Medulla oblongata (tissue), 1 donor: Measurements from ENCODE around the gene CREB3.

Experiments
- DNase-seq: peaks from one replicate; pipeline ENCODE4 v3.0.0-alpha.2; 2015; ENCODE audit errors: extremely low spot score

The CREB3 gene

GRCh38 chr9:35725362-35725761 is 7.1 kb upstream of the CREB3 start:
- DNase-seq = no peak

- DNase-seq = peak; percentile 48
These were observed 5.5 kb upstream of the CREB3 start for GRCh38 chr9:35726931-35727330.

DNA sequence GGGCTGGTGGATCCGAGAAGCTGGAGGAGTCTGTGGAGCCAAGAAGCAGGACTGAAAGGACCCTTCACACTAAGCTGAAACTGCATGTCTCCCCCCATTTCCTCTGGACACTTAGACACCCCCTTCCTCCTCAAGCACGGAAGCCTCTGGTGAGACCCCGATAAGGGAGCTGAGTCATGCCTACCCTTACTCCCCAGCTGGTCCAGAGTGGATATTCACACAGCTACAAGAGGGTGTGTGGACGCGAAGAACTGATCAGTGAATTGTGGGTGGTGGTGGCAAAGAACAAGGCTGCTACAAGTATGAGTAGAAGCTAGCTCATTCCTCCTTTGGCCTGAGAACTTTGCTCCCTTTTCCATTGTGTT is 4.8 kb upstream of the CREB3 start:
- no peak for DNase-seq

DNA sequence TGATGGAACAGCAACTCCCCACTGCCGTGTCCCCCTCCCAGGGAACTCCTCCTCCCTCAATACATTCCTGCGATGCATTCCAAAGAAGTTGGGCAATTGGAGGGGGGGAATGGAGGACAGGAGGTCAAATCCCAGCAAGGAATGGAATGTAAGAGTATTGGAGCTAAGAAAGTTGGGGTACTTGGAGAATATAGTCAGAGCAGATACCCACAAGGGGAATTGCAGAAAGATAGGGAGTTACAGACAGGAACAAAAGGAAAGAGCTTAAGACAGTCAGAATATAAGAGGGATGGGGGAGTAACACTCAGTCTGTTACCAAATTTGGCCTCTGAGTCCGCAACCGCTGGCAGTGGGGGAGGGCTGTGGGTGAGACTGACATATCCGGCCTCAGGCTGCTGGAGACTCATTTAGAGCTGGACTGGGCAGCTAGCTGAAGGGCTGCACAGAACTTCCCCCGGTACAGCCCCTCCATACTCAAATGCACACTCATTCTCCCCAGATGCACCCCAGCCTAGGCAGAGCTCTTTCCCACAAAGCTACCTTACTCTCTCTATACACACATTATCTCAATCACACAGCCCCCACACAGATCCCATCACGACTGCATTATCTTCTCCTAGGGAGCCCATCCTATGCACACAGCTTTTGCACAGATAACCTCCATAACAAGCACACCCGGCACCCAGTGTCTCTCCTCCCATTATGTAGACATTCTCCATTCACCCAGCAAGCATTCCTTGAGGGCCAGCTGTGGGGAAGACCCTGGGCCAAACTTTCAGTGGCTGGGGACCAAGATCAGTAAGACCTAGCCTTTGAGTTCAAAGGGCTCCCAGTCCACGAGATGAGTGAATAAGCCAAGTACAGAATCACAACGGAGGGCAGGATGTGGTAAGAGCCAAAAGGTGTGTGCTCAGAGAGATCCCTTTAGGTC is 4.2 kb upstream of the CREB3 start:
- peak; percentile 67 for DNase-seq

- DNase-seq = no peak
These were observed 3.4 kb upstream of the CREB3 start for GRCh38 chr9:35729101-35729500.

DNA sequence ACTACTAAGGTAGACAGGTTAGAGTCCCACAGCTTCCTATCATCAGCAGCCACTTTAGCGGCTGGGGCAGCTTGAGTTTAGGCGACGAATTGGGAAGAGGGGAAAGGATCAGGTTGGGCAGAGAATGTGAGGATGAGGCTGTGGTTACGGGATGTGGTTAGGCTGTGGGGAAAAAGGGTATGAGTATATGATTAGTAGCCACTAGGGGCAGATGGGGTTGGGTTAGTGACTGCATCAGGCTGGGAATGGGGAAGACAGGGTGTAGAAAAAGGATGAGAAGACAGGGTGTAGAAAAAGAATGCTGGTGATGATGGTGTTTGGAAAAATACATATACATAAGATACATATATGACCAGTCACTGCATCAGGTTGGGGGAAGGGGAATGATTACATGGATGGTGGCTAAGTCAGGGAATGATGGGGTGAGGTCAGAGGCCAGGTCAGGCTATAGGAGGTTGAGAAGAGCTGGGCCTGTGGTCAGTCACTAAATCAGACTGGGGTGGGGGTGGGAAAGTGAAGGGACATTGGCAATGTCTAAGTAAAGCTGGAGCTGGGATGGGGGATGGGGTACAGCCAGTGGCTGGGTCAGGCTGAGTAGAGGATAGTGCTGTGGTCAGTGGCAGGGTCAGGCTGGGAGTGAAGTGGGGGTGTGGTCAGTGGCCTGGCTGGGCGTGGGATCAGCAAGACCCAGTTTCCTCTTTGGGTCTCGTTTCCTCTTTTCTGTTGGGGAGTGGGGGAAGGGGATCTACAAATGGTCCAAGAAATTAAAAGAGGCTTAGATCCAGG is 2.6 kb upstream of the CREB3 start:
- peak; percentile 68 for DNase-seq

- no peak for DNase-seq
These were observed 2.0 kb upstream of the CREB3 start for GRCh38 chr9:35730486-35730854.

DNA sequence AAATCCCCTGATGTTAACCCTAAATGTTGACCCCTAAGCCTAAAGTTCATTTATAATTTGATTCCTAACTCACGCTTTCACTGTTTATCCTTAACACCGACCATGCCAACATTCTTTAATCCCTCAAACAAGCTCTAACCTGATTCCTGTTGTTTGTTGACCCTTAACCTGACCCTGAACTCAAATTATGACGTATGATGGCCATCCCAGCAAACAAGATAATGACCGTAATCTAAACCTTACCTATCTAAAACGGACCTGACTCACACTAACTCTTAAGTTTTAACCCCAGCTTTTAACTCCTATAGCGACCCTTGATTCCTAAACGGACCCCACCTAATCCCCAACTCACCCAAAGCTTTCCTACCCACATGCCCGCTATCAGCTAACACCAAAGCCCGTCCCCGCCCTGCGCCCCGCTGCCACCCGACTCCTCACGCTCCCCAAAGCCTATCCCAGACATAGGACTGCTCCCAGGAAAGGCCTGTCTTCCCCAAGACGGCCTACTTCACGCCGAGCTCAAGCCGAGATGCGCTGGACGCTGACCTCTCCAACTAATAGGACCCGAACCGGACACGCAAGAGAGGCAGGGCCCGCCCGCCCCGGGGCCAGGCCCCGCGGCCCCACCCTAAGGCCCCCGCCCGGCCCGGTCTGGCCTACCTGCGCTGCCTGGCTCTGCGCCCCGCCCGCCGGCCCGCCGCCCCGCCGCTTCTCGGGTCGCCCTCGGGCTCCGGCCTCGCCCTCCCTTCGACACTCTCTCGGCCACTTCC is 866 bp upstream of the CREB3 start:
- DNase-seq = no peak

DNA sequence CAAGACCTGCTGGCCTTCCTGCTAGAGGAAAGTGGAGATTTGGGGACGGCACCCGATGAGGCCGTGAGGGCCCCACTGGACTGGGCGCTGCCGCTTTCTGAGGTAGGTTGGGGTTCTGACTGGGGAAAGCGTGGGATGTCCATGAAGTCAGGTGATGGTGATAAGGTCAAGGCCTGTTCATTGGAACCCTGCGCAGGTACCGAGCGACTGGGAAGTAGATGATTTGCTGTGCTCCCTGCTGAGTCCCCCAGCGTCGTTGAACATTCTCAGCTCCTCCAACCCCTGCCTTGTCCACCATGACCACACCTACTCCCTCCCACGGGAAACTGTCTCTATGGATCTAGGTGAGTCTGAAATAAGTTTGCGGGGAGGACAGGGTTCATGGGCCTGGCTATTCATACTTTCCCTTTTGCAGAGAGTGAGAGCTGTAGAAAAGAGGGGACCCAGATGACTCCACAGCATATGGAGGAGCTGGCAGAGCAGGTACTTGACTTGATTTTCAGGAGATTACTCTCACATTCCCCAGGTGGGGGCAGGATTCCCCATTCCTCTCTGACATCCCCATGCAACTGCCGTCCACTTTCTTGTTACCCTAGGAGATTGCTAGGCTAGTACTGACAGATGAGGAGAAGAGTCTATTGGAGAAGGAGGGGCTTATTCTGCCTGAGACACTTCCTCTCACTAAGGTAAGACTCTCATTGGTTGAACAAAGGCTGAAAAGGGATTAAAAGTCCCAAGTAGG is 505 bp downstream of the CREB3 start:
- DNase-seq = no peak

DNA sequence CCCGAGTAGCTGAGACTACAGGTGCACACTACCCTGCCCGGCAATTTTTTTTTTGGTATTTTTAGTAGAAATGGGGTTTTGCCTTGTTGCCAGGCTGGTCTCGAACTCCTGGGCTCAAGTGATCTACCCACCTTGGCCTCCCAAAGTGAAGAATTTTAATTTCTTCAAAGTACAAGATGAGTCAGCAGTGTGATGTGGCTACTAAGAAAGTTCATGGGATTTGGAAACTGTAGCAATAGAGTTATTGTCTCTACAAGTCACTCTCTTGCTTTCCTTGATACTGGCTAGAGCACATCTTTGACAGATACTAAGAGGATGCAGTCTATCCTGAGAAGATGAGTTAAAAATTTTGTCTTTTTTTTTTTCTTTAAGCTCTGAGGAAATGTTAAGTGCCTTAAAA is 1.6 kb downstream of the CREB3 start:
- DNase-seq = no peak

GRCh38 chr9:35736201-35736633 is 3.8 kb downstream of the CREB3 start:
- DNase-seq = no peak

DNA sequence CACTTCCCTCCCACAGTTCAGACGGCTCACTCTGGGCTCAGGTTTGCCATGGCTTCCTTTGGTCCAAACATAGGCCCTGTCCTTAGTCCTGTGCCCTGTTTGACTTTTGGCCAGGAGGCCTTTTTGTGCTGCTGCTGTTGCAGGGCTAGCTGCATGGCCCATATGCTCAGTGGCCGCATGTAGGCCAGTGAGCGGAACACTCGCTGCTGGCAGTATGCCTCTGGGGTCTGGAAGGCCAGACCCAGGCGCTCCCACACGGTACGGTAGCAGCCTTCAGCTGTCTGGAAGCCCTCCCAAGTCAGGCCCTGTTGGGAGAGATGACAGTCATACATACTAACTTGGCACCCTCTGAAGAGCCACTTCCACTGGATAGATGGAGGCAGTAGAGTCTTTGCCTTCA is 4.7 kb downstream of the CREB3 start:
- no peak for DNase-seq

GRCh38 chr9:35738186-35738585 is 5.7 kb downstream of the CREB3 start:
- DNase-seq = no peak

- DNase-seq = no peak
These were observed 6.5 kb downstream of the CREB3 start for GRCh38 chr9:35738924-35739323.

GRCh38 chr9:35740243-35740642 is 7.8 kb downstream of the CREB3 start:
- DNase-seq = no peak

DNA sequence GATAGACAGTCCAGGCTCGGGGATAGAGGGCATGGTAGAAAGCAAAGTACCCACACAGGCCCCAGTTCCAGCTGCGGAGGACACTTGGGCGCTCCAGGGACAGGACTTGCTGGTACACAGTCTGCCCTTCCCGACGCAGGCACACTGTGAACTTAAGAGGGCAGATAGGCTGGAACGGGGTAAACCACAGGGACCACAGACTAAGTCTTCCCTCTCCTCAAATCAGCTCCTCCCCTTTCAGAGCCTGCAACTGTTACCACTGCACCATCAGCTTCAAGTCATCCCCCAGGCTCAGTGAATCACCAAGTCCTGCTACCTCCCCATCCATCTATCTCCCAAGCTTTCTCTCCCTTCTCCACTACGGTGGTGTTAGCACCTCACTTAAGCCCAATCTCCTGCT is 9.3 kb downstream of the CREB3 start:
- no peak for DNase-seq

DNA sequence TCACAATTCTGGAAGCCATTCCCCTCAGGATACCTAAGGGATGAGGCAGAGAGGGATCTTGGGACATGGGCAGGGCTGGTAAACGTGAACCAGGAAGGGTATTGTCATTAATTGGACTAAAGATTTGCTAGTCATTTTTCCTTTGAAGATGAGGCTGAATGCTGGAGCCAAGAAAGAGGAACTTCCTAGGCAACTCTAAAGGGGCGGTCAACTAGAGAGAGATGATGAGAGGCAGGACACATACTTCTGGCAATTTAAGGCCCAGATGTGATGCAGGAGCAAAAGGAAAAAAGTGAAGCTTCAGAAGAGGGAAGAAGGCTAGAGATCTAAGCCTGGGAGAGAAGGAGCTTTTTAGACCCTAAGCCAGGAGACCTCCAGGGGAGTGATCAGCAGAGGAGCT is 11.0 kb downstream of the CREB3 start:
- DNase-seq = no peak

- no peak for DNase-seq
These were observed 11.5 kb downstream of the CREB3 start for GRCh38 chr9:35743880-35744518.

- DNase-seq = no peak
These were observed 13.1 kb downstream of the CREB3 start for GRCh38 chr9:35745569-35745968.

DNA sequence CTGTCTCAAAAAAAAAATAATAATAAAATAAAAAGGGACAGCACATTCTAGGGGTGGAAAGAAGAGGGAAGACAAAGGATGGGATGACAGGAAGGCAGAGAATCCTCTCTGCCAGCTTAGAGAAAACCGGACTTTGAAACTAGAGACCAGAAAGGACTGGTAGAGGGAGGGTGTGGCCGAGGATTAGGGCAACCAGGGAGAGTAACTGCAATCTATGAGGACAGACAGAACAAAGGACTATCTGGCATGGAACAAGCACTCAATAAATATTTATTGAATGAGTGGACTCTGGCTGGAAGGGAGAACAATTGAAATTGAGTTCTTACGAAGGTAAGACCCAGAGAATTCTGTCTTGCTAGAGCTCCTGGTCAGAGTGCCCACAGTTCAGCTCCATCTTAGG is 14.1 kb downstream of the CREB3 start:
- DNase-seq = no peak

DNA sequence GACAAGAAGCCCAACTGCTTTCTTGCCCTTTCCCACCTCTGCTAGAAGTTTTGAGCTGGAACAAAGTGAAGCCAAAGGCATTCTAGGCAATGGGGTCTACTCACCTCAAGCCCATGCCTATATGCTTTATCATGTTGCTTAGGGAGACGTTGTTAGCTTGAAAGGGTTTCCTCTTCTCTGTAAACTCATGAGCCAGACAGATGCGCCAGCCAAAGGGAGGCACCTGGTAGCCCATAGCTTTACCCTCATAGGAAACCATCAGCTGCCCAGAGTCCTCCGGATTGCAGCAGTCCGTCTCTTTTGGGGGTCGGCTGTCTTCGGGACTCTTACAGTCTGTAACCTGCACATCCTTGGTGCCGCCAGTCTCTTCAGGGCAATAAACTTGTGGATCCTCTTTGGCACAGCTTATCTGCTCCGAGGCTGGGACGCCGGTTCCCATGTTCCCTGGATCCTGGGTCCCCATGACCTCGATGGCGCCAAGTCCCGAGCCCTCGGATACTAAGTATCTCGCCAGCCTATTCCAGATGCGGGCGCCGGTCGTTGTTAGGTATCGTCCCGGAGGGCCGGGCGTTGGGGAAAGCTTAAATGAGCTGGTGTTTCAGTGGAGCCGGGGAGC is 15.9 kb downstream of the CREB3 start:
- no peak for DNase-seq
